OCI-M1 (cell line): ENCODE data around the gene CPS1.

Source experiments
- DNase-seq: peaks from one replicate; lab custom pipeline; 2025; lab: John Stamatoyannopoulos, UW

The CPS1 gene

DNA sequence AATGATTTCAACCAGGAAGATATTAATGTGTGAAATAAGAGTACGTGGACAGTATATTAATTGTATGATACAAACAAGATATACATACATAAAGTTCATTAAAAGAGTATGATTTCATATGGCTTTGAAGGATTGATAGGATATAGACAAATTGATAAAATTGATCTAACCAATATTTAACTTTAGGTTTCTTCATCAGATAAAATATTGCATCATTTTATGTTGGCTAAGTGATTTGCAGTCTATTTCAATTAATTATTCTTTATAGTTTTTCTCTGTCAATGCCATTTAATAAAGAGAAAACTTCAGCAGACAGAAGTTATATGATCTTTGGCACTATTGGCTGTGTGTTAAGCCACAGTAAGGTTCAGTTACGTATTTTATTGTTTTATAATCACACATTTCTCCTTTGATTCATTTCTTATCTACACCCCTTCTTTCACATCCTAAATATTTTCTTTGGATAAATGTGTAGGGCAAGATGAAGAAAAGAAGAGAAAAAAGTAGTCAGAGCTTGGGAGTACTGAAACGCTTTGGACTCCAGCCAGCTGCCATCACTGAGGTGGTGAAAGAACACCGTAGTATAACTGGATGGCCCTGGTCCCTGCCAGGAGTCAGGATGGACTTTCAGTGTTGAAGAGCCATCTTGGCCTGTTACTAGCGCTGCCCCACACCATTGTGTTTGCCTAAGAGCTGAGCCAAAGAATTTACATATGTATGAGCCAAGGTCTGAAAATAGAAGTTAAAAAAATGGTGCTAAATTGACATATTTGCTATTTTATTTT is 9.8 kb upstream of the CPS1 start:
- DNase-seq: no peak

DNA sequence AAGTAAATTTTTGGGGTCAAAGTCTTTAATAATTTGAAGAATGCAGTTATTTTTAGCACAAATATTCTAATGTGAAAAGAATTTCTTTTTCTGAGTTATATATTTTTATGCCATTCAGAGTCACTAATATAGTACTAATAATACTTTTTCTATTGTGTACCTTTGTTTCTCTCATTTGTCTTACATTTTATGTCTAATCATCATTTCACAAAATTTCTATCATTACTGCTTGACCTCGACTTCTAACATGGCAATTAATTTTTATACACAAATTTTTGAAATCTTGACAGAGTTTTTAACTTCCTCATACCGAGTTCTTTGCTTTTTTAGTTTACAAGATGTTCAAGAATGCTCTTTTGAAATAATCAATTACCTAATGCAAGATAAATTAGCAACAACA is 8.4 kb upstream of the CPS1 start:
- DNase-seq: no peak

DNA sequence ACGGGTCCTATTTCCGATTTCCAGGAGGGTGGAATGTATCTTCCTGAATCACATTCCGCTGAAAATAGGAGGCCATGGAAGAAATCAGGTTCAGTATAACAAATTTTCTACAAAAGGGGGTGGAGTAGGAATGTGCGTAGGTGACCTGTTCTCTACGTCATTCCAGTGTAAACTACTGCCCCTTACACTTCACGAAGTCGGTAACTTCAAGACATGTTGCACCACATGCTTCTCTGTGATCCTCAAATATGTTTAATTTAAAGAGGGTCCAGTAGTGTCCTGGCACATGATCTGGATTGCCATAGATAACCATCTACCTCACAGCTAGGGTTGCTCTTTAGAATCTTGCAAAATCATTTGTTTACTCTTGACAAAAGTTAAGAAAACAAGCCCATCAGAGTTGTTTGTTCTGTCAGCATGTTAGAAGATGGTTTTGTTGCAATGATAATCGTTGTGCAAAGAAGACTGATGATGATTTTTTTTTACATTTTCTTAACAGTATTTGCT is 7.5 kb upstream of the CPS1 start:
- DNase-seq: no peak

DNA sequence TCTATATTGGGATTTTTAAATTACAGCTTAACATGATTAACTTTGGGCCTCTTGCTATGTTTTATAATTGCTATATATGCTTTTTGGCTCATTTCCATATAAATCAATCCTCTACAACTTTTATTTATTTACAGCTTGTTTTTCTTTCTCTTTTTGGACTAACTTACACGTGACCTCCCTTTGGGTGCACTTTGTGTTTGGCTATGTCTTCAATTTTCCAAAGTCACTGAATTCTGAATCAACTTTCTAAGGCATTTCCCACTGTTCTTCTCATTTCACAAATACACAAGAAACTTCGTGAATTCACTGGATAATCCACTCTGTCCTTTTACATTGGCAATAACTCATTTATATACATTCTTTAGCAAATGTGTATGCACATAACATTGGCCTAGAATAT is 5.4 kb upstream of the CPS1 start:
- no peak for DNase-seq

DNA sequence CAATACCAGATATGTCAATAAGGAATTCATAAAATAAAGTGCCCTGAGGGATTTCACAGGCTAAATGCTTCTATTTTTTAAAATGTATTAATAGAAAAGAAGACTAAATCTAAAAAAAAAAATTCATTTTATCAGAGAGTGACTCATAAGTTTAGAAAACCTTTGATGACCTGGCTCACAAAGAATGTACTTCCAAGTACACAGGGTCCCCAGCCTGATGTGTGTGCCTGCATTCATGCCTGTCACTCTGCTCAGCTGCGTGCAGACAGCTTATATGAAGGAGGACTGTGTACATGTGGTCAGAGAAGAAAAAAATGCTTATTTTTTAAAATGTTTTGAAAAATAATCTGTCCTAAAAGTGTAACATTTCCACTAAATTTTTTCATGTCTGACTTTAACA is 3.0 kb upstream of the CPS1 start:
- no peak for DNase-seq

DNA sequence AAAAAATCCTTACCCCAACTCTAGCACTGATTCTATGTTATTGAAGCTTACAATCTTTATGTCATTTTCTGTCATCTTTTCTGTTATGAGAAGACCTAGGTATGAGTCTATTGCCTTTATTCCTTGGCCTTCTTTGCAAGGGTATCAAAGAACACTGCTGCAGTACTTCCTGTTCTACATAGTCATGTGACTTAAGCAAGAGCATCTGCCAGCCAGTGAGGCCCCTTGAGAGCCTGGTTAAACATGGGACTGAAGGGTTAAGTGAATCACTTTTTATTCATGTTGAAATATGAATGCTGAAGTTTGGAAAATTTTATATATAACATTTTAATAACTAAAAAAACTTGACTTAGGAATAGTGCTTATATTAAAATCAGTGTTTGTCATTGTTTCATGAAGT is 844 bp upstream of the CPS1 start:
- DNase-seq: peak; percentile 11

DNA sequence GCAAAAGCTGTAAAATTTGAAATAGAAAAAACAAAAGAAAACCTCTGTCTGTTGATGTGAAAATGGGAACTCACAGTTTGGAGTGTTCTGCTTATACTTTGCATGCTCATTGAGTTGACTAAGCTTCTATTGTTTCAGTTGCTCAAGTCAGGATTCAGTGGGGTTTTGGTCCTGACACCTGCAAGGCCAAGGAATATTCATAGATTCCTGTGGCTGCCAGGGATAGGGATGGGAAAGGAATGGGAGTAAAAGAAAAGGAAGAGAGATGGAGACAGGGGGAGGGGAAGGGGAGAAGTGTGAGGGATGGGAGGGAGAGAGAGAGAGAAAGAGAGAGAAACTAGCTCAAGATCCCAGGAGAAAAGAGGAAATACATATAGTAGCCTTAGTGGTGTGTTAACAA is 1.3 kb downstream of the CPS1 start:
- peak; percentile 29 for DNase-seq

DNA sequence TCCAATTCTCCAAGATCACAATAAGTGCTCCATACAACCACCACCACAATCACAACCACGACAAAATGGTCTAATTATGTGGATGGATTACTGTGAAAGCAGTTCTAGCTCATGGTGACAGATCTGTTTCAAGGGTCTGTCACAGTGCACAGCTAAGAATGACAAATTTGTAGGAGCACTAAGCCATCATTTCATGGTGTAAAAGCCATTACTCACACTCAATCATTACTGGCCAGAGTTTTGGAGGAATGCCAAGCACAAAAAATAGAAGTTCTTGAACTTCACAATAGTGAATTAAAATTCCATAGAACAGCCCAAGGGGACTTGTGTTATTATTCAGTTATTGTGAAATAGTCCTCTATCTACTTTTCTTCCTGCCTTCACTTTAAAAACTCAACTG is 2.3 kb downstream of the CPS1 start:
- peak; percentile 24 for DNase-seq

DNA sequence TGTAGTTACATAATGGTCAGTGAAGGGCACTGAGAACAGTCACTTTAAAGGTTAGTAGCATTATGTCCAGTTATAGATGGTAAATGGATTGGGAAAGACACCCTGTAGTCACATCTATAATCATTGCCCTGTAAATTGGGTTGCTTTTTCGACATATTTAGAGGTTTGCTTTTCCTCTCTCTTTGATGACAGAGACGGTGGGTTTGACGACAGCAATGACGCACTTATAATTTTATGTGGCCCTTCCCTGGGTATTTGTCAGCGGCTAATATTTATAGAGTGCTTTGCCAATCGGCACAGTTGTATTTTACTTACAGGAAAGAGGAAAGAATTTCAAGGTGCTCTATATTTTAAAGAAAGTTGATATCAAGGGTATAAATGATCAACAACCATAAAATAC is 2.8 kb downstream of the CPS1 start:
- no peak for DNase-seq

DNA sequence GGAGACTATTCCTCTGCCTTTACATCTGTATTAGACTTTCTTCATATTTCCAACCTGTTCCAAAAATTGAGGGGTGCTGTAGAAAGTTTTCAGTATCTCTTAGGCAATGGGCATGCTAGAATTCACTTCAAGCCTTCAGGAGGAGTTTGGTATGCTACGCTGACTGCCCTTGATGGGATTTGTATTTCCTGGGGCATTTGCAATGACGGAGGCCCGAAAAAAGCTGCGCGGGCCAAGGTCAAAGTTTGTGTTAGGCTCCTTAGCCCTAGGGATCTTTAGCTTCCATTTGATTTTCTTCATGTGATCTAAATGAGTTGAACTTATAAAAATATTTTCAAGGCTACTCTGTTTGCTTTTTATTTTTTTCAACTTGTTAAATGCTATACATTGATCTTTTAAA is 5.1 kb downstream of the CPS1 start:
- DNase-seq: no peak

DNA sequence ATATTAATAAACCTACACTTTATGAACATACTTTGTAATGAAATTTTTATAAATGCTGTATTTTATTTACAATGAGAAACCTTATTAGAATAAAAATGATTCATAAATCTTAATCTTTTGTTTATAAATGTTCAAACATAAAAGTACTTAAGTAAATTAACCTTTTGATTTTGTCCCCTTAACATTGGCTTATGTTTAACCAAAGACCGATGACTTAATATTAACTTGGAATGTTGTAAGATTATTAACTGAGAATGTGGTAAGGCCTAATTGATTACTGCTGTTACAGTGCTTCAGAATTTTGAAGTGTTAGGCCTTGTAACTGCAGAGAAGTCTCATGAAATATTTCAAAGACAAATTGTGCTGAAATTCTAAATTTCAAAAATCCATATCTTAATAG is 5.7 kb downstream of the CPS1 start:
- DNase-seq: no peak

DNA sequence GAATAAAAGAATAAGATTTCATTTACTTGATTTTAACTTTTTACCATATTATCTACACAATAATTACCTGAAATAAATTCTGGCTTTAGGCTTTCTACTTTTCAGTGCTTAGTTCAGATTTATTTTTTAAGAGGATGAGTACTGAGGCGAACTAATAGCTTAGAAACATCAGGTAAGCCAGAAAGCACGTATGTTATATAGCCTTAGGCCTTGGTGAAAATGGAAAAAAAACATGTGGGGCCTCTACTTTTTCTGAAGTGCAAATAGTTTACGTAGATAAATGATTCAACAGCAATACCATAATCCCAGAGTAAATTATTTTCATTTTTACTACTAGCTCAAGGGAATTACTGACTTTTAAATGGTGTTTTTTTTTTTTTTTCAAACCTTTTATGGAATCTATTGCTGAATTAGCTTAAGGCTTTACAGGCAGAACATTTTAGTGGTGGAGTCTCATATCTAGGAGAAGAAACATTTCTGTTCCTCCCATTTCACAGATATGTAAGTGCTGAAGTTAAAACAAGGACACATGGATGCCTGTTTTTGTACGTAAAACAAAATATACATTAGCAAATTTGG is 6.2 kb downstream of the CPS1 start:
- no peak for DNase-seq

DNA sequence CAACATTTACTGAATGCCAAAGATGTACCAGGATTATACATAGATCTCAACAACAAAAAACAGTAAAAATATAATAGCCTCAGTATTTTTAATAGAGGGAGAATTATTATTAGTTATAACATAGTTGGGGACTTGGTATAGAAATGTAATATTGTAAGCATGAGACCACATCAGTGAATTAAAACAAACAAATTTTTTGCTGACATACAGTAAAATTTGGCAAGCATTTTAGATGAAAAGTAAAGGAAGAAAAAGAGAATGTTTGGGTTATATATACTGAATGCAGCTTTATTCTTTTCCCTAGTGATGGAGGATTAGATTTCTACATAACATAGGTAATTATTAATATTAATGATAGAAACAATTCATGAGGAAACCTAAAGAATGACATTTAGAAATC is 10.9 kb downstream of the CPS1 start:
- DNase-seq: no peak

DNA sequence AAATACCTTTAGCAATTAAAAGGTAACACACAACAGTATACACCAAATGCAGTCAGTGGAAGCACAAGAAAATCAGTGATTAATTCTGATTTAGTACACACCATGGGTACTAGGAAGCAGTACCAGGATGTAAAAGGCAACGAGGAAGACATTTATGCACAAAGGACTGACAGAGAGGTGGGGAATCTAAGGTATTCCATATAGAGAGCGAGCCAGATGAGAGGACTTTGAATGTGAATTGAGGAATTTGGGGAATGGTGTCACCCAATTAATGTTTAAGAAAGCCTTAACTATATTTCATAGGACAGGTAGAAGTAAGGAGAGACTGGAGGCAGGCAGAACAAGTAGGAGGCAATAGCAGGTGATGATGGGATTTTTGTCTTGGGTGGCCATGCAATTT is 11.7 kb downstream of the CPS1 start:
- no peak for DNase-seq

DNA sequence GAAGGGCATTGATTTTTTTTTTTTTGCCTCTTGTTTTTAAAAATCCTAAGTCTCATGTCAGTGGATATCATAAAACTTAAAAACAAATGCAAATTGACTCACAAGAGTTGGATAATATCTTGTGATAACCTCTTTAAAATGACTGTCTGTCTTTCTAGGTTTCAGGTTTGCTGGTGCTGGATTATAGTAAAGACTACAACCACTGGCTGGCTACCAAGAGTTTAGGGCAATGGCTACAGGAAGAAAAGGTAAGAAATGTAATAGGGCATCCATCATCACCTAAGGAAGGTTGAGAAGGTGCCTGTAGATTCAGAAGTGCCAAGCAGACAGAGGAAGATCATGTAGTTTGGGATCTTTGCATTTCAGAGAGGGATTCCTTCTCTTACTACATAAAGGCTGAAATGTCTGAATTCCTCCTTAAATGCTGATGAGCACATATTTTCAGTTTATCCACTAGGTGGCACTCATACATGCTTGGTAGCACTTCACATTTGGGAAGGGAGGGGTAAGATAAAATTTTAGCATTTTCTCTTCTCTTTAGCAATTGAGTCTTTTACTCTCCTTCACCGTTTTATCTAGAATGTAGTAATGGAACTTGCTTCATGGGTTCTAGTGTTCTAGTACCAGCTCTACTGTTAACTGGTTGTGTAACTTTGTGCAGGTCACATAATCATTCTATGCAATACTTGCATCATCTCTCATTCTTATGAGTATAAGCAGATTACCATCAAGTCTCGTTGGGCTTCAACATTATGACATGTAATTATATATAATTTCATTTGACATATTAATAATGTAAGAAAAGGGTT is 21.1 kb downstream of the CPS1 start:
- peak; percentile 83 for DNase-seq

DNA sequence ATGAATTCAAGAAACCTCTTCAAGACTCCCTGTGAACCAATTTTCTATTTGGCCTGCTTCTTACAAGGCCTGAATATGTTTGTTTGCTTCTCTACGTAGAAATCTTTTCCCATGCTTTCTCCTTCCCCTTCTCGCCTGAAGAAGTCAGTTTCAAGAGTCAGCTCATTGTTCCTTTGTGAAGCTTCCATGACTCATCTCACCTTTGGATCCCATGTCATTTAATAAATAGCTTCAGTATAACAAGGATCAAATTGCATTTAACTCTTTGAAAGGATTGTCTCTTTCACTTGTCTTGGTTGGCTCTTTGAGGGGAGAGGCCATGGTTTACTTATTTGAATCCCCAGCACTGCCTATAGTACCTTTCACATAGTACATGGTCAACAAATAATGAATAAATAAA is 28.4 kb downstream of the CPS1 start:
- DNase-seq: no peak

DNA sequence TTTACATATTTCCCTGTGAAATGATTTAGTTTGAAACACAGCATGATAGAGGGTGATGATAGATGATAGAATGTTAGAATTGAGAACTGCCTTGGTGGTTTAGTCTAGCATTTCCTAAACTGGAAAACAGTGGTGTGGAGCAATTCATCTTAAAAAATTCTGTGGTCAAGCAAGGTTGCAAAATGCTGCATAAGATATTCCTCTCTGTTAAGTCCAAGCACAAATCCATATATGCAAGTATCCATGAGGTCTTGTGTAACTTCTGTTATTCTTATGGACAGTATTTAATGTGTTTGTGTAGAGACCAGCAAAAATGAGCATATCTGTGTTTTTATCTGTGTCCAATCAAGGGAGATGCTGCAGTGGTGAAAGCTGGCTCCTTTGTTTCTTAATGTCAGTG is 30.0 kb downstream of the CPS1 start:
- DNase-seq: no peak

DNA sequence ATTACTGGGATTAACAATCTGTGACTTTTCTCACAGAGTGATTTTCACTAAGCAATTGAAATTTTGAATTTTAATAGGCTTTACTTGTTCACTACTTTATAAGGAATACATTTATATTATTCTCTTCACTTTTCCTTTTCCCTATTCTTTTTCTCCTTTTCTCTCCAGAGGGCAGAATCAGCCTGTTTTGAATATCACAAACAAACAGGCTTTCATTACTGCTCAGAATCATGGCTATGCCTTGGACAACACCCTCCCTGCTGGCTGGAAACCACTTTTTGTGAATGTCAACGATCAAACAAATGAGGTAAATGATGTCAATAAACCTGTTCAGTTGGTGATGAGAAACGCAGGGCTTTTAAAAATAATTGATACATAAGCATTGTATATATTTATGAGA is 35.3 kb downstream of the CPS1 start:
- DNase-seq: no peak

DNA sequence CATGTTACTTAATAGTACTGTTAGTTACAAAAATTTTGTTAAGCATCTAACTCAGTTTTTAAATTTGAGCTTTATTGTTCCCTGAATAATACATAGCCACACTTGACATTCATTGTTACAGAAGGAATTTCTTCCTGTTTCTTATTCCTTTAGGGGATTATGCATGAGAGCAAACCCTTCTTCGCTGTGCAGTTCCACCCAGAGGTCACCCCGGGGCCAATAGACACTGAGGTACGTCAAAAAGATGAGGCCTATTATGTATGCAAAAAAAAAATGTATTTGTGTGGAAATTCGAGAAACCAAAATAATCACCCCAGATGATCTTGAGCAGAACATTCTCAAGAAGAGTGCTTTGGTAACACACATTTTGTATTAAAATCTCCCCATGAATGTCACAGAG is 36.3 kb downstream of the CPS1 start:
- DNase-seq: no peak

DNA sequence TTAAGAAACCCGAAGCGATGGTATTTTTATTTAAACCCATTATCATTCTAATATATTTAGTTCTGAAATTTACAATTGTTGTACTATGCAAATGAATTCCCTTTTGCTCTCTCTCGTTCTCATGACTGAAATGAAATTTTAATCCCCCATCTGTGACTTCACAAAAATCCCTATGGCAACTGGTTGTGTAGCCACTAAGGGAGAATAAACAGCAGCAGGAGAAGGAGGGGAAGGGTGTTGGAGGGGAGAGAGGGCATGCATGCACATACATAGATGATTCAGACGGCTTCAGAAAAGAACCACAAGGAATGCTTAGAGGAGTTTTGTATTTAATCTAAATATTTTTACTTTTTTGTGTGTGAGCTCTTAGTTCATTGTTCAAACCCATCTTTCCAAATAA is 36.8 kb downstream of the CPS1 start:
- DNase-seq: no peak

DNA sequence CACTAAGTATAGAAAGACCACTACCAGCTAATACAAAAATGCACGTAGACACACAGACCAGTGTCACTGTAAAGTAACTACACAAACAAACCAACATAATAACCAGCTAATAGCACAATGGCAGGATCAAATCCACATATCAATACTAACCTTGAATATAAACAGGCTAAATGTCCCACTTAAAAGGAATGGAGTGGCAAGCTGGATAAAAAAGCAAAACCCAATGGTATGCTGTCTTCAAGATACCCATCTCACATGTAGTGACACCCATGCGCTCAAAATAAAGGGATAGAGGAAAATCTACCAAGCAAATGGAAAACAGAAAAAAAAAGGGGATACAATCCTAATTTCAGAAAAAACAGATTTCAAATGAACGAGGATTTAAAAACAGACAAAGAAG is 41.8 kb downstream of the CPS1 start:
- DNase-seq: no peak

DNA sequence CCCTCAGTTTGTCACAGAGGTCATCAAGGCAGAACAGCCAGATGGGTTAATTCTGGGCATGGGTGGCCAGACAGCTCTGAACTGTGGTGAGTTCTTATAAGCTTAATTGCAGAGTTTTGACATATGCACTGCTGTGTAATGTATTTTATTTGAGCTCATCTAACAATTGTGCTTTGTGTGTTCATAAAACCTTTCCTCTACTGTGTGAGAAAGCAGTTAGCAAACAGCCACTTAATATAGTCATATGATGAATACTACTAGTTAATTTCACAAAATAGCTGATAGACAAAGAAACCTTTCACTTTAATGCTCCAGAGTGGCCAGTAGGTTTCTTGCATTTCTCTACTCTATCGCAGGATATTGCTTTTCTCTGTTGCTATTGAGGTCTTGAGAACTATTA is 43.1 kb downstream of the CPS1 start:
- DNase-seq: no peak

DNA sequence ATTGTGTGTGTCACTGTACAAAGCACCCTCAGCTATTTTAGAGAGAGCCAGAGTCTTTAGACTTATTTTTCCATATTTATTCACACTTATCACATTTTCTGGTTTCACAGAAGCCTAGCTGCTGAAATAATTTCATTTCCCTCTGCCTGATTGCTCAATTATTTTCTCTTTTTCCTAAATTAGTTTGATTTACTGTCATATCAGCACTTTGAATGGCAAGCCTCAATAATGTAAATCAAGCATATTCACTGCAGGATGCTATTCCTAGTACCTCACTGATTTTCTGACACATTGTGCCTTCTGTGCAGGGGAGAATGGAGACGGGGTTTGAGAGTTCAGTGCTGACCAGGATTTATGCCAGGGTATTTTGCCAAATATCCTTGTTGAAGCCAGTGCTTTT is 48.3 kb downstream of the CPS1 start:
- DNase-seq: no peak
